Measurements from ENCODE around the gene TMEM183A.

DNA sequence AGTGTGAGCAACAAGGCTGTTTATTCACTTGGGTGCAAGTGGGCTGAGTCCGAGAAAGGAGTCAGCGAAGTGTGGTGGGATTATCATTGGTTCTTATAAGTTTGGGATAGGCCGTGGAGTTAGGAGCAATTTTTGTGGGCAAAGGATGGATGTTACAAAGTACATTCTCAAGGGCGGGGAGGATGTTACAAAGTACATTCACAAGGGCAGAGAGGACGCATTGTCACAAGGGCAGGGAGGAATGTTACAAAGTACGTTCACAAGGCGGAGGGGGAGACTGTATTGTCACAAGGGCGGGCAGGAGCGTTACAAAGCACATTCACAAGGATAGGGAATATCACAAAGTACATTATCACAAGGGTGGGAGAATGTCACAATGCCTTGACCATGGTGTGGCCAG is 5.2 kb upstream of the TMEM183A start:
- TF ChIP-seq, protein P1, sequence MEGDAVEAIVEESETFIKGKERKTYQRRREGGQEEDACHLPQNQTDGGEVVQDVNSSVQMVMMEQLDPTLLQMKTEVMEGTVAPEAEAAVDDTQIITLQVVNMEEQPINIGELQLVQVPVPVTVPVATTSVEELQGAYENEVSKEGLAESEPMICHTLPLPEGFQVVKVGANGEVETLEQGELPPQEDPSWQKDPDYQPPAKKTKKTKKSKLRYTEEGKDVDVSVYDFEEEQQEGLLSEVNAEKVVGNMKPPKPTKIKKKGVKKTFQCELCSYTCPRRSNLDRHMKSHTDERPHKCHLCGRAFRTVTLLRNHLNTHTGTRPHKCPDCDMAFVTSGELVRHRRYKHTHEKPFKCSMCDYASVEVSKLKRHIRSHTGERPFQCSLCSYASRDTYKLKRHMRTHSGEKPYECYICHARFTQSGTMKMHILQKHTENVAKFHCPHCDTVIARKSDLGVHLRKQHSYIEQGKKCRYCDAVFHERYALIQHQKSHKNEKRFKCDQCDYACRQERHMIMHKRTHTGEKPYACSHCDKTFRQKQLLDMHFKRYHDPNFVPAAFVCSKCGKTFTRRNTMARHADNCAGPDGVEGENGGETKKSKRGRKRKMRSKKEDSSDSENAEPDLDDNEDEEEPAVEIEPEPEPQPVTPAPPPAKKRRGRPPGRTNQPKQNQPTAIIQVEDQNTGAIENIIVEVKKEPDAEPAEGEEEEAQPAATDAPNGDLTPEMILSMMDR (IDR thresholded peaks at IDR 0.05): no peak
- no peak for TF ChIP-seq POLR2A (IDR thresholded peaks at IDR 0.05)
